GM19452 (cell line): Measurements from ENCODE around the gene CPXM2.

Experiments
- ATAC-seq: cut with Tn5 transposase; IDR thresholded peaks from one replicate; pipeline ENCODE4 v1.9.1; 2021; ENCODE audit not compliant: unreplicated experiment

Gene CPXM2

GRCh38 chr10:123704076-123704475 is 187.5 kb downstream of the CPXM2 start:
- ATAC-seq: no peak

DNA sequence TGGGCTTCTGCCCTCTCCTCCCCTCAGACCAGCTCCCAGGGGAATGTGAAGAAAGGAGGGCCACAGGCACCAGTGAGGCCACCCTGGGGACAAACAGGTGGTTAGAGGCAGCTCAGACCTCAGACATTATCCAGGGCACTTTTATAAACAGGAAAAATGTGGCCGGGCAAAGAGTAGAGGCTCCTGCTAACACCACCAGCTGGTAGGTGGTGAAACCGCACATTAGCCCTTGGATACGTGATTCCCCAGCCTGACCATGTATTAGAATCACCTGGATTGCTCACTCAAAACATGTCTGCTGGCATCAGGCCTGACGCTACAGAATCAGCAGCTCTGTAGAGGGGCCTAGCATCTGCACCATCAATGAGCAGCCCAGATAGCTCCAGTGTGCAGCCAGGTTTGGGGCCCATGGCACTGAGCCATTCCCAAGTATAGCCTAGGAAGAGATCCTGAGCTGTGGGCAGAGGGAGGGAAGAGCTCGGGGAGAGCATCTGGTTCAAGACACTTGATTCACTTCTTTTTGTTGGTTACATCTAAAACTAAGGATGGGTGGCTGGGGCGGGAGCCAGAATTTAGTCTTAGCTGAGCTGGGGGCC is 188.3 kb downstream of the CPXM2 start:
- no peak for ATAC-seq
